Endometrial microvascular endothelial cells (primary cell): ENCODE results near the gene SLC6A19. TPM values are rescaled to one million over a fixed set of nuclear protein-coding genes. Genes with fewer than 3 reads are reported as not detected.

Experiments used
- in situ Hi-C: cut with HindIII; loops from 2 replicates; pipeline ENCODE4 v1.10.0; 2017; ENCODE audit warnings: low sequenced_read_pairs, low pct_unique_long_range_greater_than_20kb; ENCODE audit errors: inconsistent ontology term
- total RNA-seq: library from RNA; depleted of rRNA; stranded (reverse); fragments of >200 nt; gene quantifications from one replicate; pipeline ENCODE4 v1.2.3, GENCODE V29; 2015; ENCODE audit errors: inconsistent ontology term

SLC6A19 gene
- total RNA-seq, 1 donor from 2014 or later: not detected

DNA sequence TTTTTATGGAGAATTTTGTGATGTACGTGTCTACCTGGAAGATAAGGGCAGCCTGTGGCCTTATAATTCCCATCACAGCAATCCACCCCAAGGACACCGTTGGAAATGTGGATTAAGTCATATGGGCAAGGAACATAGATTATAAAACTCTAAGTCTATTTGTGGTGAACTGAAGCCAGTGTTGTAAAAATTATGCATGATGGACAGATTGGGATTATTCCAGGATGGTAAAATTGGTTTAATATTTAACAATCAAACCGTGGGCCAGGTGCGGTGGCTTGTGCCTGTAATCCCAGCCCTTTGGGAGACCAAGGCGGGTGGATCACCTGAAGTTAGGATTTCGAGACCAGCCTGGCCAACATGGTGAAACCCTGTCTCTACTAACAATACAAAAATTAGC, 12.9 kb upstream of the SLC6A19 start:
- in situ Hi-C loops: no loop called here

DNA sequence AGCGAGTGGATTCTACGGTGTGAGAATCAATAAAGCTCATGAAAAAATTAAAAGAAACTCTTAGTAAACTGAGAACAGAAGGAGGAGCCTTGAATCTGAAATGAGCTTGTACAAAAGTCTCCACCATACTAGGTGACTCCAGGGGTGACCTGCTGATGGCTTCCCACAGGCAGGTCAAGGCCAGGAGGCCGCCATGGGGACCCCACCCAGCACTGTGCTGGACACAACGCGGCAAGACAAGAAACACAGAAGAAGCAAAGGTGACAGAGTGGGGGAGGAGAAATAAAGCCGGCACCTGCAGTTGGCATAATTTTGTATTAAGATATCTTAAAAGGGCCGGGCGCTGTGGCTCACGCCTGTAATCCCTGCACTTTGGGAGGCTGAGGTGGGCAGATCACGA, 12.1 kb upstream of the SLC6A19 start:
- in situ Hi-C loops: no loop called here

DNA sequence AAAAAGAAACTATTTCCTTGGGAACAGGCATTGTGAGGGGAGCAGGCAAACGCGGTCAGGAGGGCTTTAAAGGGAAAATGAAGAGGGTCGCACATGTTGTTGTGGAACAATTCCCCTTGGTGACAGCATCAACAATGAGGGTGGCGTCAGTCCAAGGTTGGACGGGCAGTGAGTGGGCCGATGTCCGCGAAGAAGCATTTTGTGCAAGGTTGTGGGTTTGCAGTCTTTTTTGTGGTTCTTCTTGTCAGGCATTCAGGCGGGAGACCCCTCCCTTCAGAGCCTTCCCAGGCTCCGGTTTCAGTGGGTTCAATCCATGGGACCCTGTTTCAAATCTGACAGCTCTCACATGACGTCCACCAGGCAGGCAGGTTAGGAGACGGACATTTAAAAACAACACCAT, 11.1 kb upstream of the SLC6A19 start:
- in situ Hi-C loops: no loop called here

DNA sequence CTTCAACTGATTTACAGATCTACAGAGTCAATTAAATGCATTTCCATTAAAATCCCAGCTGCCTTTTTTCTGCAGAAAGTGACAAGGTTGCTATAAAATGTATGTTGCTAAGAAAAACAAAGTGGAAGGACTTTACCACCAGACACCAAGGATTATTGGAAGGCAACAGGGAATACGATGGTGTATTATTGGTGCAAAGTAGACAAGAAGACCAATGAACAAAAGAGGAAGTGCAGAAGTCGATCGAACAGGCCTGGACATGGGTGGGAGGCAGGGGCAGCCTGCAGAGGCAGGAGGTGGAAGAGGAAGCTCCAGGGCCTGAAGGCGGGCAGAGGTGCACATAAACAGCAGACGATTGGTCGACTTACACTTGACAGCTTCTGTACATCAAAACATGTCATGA, 10.6 kb upstream of the SLC6A19 start:
- in situ Hi-C loops: no loop called here

DNA sequence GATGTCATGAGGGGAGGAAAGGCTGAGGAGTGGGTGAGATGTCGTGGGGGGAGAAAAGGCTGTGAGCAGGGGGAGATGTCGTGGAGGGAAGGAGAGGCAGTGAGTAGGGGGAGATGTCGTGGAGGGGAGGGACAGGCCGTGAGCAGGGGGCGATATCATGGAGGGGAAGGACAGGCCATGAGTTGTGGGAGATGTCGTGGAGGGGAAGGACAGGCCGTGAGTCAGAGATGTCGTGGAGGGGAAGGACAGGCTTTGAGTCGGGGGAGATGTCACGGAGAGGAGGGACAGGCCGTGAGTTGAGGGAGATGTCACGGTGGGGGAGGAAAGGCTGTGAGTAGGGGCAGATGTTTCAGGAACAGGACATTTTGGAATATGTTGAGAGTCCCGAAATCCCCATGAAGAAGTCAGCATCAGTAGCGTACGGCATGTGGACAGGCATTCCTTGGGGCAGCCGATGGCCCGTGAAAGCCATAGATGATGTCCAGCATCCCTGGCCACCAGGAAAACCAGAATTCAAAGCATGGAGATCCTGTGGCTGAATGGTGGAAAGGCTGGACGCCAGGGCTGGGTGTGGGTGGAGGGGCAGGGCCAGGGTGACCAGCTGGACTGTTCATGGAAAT, 8.3 kb upstream of the SLC6A19 start:
- in situ Hi-C loops: no loop called here

DNA sequence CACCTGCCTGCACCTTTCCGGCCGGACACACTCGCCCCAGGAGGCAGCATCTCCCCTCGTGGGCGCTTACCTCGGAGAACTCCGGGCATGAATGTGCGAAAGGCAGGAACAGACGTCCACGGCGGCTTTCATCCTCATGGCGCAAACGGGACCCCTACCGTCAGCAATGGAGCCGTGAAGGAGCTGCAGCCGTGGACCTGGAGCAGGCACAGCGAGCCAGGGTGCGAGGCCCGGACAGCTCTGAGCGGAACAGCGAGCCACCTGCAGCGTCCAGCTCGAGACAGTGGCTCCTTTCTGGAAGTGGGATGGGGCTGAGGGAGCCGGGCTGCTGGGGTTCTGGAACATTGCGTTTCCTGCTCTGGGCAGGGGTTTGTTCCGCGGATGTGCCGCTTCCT, 7.8 kb upstream of the SLC6A19 start:
- in situ Hi-C loops: no loop called here

DNA sequence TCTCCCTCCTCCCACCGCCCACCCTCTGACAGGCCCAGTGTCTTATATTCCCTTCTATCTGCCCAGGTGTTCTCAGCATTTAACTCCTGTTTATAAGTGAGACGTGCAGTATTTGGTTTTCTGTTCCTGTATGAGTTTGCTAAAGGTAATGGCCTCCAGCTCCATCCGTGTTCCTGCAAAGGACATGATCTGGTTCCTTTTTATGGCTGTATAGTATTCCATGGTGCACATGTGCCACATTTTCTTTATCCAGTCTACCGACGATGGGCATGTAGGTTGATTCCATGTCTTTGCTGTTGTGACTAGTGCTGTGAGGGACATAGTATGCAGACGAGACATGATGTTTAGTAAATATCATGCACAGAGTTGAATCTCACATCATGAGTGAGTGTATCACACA, 7.0 kb upstream of the SLC6A19 start:
- in situ Hi-C loops: no loop called here

DNA sequence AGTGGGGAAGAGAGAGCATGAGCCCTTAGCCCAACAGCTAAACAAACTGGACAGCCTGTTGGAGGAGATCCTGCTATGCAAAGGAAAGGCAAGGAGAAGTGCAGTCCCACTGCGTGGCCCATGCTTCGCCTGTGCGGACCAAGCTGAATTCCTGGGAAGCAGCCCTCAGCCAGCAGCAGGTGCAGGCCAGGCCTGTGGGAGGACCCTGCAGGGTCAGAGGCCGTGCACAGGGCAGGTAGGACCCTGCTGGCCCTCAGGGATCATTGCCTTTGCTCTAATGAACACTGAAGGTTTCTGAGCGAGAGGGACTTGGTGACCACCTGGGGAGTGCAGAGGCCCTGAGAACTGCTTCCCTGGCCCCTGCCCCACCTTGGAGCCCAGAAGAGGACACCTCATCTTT, 6.0 kb upstream of the SLC6A19 start:
- in situ Hi-C loops: no loop called here

DNA sequence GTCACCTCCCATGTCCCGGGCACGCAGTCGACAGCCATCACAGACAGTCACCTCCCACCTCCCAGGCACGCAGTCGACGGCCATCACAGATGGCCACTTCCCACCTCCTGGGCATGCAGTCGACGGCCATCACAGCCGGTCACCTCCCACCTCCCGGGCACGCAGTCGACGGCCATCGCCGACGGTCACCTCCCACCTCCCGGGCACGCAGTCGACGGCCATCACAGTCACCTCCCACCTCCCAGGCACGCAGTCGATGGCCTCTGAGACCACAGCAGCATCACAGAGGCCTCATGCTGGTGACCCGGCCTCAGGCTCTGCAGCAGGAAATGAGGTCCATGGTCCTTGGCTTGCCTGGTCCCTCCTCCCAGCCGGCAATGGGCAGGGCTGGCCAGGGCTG, 5.5 kb upstream of the SLC6A19 start:
- in situ Hi-C loops: no loop called here

DNA sequence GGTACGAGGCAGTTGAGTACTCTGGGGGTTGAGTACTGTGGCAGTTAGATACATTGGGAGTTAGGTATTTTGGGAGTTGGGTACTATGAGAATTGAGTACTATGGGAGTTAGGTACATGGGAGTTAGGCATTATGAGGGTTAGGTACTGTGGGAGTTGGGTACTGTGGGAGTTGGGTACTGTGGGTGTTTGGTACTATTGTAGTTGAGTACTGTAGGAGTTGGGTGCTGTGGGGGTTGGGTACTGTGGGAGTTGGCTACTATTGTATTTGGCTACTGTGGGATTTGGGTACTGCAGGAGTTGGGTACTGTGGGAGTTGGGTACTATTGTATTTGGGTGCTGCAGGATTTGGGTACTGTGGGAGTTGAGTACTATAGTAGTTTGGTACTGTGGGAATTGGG, 4.8 kb upstream of the SLC6A19 start:
- in situ Hi-C loops: no loop called here

DNA sequence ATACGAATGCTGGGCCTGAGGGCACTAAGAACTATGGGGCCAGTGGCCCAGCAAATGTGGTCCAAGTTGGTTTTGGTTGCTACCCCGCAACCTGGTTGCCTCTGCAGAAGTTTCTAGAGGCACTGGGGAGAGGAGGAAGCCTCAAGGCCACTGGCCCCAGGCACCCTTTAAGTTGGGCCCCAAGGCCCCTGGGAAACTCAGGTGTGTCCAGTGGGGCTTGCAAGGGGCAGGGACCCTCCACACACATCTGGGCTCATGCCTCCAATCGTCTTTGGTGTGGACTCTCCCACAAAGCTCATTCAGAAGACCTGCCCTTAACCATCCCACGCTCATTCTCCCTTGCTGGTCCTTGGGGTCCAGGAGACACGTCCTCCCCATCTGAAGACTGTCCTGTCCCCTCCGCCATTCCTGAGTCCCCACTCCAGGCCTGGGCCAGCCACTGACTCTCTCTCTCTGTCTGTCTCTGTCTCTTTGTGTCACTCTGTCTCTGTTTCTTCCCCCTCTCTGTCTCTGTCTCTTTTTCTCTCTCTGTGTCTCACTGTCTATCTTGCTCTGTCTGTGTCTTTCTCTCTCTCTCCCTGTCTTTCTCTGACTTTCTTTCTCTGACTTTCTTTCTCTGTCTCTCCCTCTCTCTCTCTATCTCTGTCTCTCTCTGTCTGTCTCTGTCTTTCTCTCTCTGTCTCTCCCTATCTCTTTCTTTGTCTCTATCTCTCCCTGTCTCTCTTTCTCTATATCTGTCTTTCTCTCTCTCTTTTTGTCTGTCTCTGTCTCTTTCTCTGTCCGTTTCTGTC, 3.3 kb upstream of the SLC6A19 start:
- in situ Hi-C loops: no loop called here

DNA sequence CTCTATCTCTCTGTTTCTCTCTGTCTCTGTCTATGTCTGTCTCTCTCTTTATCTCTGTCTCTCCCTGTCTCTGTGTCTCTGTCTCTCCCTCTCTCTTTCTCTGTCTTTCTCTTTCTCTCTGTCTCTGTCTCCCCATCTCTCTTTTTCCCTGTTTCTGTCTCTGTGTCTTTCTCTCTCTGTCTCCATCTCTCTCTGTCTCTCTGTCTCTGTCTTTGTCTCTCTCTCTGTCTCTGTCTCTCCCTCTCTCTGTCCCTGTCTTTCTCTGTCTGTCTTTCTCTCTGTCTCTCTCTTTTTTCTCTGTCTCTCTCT, 2.1 kb upstream of the SLC6A19 start:
- in situ Hi-C loops: no loop called here

DNA sequence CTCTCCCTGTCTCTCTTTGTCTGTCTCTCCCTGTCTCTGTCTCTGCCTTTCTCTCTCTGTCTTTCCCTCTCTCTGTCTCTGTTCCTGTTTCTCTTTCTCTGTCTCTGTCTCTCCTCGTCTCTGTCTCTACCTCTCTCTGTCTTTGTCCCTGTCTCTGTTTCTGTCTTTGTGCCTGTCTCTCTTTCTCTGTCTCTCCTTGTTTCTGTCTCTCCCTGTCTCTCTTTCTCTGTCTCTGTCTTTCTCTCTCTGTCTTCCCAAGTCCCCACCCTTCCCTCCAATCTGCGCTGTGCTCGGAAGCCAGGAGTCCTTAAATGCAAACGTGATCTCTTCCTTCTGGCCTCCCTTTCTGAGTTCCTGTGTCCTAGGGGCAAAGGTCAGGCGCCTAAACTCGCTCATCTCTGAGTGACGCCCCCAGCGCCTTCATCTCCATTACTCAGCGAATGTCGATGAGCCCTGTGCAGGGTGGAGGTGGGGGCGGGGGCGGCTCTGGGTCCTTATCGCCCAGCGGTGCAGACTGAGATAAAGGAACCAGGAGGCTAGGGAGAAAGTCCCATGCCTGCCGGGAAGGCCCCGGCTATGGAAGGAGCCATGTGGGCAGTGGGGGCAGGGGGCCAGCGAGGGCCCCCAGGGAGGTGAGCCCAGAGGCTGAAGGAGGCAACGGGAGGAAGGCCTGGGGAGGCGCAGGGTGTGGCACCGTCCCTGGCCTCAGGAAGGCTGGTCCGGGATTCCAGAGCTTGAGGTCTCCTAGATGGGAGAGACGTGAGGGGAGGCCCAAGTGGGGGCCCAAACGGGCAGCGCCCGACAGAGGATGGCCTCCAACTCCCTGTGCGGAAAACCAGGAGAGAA, 1.5 kb upstream of the SLC6A19 start:
- in situ Hi-C loops: no loop called here

DNA sequence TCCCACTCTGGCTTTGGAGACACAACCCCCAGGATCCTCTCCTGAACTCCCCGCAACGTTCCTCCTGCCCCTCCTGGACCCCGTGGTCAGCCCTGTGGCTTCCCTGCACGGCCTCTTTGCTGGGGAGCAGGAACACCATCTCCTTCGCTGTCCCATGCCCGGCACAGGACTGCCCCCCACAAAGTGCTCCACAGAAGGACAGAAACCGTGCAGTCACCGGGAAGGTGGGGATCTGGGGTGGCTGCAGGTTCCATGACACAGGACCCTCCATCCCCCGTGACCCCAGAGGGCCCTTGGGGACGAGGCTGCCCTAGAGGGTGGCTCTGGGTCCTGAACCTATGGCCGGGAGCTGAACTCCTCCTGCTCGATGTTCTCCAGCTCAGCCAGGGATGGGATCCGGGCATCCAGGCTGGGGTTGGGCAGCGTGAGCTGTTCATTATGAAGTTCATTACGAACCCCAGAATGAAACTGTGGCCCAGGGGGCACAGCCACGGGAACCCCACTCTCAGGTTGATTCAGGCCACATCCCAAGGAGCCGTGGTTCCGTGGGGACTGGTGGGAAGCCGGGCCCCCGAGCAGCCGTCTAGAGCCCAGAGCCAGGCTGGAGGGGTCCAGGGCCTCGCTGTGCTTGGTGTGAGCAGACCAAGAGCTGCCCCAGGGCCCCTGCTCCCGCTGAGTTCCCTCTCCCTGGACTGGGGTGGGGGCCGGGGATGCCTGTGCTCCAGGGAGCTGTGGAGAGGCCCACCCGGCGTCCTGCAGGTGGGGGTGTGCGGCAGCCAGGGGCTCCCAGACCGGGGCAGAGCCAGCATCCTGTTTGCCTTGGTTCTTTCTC, 684 bp upstream of the SLC6A19 start:
- in situ Hi-C loops: no loop called here

DNA sequence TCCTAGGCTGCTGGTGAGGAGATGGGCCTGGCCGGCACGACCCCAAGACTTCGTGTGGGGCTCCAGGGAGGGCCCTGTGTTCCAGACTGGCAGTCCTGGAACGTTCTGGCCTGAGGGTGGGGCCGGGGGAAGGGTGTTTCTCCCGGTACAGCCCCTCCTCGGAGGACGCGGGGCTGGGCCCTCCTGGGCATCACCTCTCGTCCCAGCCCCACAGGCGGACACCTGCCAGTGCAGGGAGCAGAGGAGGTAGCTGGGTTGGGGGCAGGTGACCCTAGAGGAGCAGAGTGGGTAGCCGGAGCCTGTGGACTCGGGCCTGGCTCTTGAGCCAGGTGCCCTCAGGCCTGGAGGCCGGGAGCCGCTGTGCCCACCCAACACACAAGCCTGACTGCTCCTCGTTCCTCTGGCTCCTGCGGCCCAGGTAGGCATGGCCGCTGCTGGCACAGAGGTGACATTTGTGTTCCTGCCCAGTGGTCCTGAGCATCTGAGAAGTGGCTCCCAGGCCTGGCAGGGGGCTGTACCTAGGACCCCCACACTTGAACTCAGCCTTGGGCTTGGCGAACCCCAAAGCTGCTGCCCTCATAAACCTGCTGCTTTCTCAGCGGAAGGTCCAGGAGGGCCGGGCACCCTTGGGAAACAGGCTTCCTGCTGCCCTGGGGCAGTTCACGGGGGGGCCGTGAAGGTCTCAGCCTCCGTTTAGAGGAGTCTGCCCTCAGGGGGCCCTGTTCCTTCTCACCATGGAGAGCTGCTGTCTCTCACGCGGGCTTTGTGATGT, 817 bp downstream of the SLC6A19 start:
- in situ Hi-C loops: no loop called here

DNA sequence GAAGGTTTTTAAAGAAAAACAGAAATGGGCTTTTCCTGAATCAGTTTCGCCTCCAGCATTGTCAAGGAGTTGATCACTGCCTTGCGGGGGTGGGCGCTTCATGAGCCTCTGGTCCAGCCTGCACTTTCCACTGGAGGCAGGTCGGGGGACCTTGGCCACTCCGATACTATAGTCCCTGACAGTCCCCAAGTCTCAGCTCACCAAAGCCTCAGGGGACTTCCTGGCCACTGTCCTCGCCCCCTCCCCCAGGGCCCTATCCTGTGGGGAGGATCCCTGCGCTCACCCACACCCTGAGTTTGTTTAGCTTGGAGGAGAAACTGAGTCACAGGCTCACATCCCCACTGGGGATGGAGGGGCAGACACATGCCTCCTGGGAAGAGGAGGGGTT, 1.4 kb downstream of the SLC6A19 start:
- in situ Hi-C loops: no loop called here

DNA sequence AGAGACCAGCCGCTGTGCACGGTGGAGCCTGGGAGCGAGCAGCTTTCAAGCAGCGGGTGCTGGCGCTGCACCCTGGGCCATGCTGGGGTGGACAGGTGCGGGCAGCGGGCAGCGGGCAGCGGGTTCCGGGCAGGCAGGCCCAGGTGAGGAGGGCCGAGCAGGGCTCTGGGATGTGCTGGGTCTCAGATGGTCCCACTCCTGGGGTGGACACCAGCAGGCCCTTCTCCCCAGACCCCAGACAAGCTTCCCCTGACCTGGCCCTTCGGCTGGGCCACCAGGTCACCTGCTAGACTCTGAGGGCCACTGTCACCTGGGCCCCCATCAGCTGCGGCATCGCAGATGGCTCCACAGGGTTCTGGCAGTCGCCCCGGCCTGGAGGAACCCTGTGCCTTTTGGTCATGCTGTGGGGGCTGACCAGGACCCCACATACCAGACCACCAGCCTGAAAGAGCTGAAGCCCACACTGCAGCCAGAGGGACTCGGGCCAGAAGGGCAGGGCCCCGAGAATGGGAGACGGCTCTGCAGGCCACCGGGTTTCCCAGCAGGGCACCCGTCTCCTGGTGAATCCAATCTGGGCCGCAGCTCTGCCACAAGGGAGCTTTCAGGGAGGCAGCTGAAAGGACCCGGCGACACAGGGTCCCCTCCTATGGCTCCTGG, 2.0 kb downstream of the SLC6A19 start:
- in situ Hi-C loops: no loop called here
